GM21619 (cell line): ENCODE results near the gene TRPV2.

Source experiments
- ATAC-seq: cut with Tn5 transposase; IDR thresholded peaks from one replicate; pipeline ENCODE4 v1.9.1; 2021; ENCODE audit not compliant: unreplicated experiment

The TRPV2 gene

DNA sequence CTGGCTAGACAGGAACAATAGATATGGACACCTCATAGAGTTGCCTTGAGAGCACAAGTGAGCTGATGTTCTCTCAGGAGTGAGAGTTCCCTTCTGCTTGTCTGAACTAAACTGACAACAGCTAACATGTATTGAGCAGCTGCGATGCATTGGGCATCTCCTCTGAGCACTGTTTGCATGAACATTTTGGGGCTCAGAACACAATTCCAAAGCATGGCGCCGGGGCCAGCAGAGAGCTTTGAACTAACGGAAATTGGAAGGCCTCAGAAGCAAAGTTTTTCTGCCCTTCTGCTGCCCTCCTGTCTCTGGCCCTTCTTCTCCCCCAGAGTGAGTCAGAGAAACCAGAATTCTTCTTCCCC is 38.1 kb downstream of the TRPV2 start:
- ATAC-seq, result no peak

- no peak for ATAC-seq
Measured at GRCh38 chr17:16455997-16456741, 40.8 kb downstream of the TRPV2 start.

DNA sequence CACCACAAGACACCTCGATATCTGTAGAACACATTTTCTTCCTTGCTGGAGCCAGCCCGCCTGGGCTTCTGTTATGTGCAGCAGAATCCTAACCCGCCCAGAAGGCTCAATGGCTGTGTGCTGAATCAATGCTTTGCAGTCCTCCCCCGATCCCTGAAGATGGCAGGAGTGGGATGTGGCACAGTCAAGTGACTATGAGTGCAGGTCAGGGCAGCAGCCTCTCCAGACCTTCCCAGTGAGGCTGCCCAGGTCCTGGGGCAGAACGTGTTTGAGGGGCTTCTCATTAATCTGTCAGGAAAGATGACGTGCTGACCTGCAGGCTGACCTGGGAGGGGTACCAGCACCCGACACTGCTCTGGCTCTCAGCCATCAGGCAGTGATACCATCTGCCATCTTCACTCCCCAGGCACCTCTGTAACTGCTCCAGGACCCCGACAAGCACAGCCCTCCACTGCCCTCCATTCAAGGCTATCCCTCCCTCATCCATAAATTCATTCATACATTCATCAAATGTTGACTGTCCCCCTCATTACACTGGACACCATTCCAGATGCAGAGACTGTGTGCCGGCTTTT is 41.5 kb downstream of the TRPV2 start:
- ATAC-seq, result no peak

DNA sequence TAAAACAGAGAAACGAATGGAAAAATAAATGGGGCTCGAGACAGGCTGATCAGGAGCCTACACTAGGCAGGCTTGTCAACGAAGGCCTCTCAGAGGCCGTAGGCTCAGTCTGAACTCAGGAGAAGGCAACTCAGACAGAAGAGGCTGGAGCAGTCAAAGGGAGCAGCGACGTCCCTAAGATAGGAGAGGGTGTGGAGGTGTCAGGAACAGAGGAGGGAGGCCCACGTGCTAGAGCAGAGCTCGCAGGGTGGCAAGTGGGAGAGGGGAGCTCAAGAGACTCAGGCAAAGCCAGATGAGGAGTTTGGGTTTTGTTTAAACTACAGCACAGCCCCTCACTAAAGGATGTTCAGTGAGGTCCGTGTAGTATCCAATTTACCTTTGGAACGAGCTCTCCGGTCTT is 43.9 kb downstream of the TRPV2 start:
- no peak for ATAC-seq

GRCh38 chr17:16459855-16460550 is 44.6 kb downstream of the TRPV2 start:
- no peak for ATAC-seq

DNA sequence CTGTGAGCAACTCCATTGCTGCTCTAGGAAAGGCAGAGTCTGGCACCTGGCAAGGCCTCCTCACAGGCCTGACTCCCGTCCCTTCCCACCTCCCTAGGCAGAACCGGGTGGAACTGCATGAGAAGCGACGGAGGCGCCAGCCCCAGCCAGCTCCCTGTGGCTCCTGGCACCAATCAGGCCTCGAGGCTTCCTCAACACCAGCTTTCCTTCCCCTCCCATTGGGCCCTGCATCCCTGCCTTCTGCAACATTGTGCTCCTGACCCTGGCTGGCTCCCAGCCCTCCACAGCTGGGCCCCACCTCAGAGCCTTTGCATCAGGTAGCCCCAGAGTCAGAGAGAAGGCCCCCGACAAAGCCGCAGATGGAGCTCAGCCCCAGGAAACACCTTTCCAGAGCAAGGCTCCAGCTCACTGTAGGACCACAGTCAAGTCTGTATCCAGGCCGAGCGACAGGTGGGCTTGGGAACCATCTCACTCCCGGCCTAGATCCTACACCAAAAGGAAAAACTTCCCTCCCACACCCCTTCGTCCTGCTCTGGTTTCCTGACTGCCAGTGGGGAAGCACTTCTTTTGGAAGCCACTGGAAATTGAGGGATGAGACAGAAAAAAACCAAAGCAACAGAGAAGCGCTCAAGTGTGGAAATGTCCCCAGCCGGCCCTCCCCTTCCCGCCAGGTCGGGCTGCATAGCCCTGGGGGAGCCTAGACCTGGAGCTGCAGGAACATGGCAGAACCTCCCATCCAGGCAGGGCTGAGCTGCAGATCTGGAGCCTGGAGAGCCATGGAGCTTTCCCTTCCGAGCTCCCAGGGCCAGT is 45.6 kb downstream of the TRPV2 start:
- ATAC-seq, result no peak

GRCh38 chr17:16461606-16461866 is 46.2 kb downstream of the TRPV2 start:
- no peak for ATAC-seq

DNA sequence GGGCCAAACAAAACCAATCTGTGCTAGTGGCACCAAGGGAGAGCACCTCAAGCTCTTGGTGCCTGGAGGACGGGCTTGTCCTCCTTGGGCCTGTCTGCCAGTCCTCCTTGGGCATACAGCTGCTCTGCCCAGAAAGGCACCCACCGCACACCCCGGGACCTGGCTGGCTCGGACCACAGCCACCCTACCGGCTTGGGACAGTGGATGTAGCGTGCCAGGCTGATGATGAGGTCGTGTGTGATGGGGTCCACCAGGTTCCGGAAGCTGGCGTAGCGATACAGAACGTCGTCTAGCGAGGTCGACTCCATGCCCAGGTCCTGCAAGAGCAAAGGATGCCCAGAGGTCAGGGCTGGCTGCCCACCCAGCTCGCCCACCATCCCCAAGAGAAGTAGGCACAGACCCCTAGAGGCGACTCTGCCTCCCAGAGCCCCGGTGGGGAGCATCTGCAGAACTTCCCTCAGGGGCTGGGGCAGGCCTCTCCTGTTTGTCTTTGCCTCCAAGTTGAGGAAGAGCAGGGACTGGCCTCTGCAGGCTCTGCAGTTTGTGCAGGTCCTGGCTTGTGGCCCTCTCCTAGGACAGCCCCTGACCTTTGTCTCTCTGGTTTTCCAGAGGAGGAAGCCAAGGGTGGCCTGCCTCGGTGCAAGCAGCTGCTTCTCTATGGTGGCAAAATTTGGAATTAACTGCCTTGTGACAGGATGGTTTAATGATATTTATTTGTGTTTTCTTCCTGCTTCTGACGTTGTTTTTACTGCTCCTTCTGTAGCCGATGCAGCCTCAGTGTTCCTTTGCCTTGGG is 46.9 kb downstream of the TRPV2 start:
- ATAC-seq, result no peak

- no peak for ATAC-seq
Measured at GRCh38 chr17:16463358-16464302, 48.3 kb downstream of the TRPV2 start.

DNA sequence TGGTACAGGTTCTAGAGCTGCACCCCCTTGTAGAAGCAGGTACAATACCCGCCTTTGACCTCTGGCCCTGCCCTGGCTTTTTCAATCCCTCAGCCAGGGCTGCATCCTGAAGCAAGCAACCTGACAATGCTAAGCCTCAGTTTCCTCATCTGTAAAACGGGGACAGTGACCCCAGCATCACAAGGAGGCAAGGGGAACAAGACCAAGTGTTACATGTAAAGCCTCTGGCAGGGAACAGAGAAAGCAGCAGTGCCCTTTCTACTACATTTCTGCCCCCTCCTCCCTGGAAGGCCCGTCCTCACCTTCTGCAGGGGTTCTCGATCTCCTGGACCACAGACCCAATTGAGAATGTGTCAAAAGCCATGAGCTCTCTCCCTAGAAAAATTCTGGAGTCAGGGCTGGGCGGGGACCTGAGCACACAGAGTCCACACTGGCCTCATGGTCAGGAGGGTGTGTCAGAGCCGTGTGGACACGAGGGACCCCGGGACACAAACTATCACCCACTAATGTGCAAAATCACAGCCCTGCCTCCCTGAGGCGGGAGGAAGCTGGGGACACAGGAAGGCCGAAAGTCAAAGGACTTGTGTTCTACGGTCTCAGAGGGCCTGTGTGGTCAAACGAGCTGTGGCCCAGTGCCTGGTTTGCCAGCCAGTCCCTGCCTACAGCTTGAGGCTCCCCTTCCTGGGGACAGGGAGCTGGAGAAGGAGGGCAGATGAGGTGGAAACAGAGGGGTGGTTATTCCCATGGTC is 49.1 kb downstream of the TRPV2 start:
- no peak for ATAC-seq

- ATAC-seq, result no peak
Measured at GRCh38 chr17:16465052-16465312, 49.6 kb downstream of the TRPV2 start.

DNA sequence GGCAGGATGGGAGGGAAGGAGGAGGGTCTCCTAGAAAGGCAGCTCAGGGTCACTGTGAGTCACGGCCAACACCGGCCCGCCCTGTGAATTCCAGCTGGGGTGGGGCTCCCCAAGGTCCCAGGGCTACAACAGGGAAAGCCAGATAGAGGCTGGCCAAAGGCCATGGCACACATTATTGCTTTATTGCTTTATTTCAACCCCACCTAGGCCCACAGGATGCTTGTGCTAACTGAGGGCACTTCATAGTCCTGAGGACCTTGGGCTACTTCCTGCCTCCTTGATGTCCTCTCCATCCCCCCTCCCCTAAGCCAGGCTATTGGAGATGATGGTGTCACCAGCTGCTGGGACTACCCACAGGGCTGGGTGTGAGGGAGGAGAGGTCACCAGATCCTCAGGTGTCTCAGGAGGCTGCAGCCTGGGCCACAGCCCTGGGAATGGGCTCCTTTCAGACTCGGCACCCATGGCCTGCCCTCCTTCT is 50.5 kb downstream of the TRPV2 start:
- ATAC-seq, result no peak

- ATAC-seq, result no peak
Measured at GRCh38 chr17:16466407-16466806, 51.0 kb downstream of the TRPV2 start.

- ATAC-seq, result no peak
Measured at GRCh38 chr17:16467044-16467443, 51.7 kb downstream of the TRPV2 start.

- ATAC-seq, result no peak
Measured at GRCh38 chr17:16467886-16468285, 52.5 kb downstream of the TRPV2 start.

- ATAC-seq, result no peak
Measured at GRCh38 chr17:16468428-16468992, 53.1 kb downstream of the TRPV2 start.

- no peak for ATAC-seq
Measured at GRCh38 chr17:16470265-16470664, 54.9 kb downstream of the TRPV2 start.

DNA sequence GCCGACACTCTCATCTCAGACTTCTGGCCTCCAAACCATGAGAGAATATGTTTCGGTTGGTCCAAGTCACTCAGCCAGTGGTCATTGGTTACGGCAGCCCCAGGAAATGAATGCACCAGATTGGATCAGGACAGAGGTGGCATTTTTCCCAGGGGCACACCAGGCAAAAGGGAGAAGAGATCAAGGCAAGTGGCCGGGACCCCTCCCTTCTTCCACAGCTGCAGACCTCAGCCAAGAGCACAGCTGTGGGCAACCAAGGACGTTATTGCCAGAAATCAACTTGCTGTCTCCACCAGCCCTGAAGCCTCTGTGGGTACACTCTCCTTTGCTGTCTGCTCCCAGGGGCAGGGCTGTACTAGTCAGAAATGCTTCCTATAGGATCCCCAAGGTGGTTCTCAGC is 55.9 kb downstream of the TRPV2 start:
- no peak for ATAC-seq

GRCh38 chr17:16472539-16472938 is 57.2 kb downstream of the TRPV2 start:
- no peak for ATAC-seq
